Activated CD4-positive, alpha-beta T cell treated with anti-CD3 and anti-CD28 coated beads, Interleukin-2, amount 50 U/mL, for 1 hour (primary cell): ENCODE measurements around the gene PEX19.
A peak's percentile ranks its signal among the peaks of the same experiment; 100 is the strongest.
"Not testable (repeated sequence)": the region's sequence is repeated elsewhere in the genome, so short reads cannot be mapped to it uniquely, and the experiment has no call there.

Experiments
- DNase-seq: peaks from one replicate; pipeline ENCODE4 v3.0.0-alpha.2; 2020

PEX19 gene

GRCh38 chr1:160284782-160285344 is at the start of gene PEX19:
Gene PEX19, minus strand, starts transcription at chr1:160285133. Its CDS starts 9 bp downstream, at chr1:160285124.
- peak; percentile 91 for DNase-seq

GRCh38 chr1:160332516-160332915 is 47.6 kb upstream of the PEX19 start:
- no peak for DNase-seq

GRCh38 chr1:160330119-160330518 is 45.2 kb upstream of the PEX19 start:
- DNase-seq = no peak

GRCh38 chr1:160328184-160328583 is 43.3 kb upstream of the PEX19 start:
- DNase-seq = no peak

GRCh38 chr1:160326418-160326817 is 41.5 kb upstream of the PEX19 start:
- no peak for DNase-seq

GRCh38 chr1:160325252-160325651 is 40.3 kb upstream of the PEX19 start:
- DNase-seq = no peak

- DNase-seq = no peak
These were observed 37.9 kb upstream of the PEX19 start for GRCh38 chr1:160322831-160323230.

- no peak for DNase-seq
These were observed 30.4 kb upstream of the PEX19 start for GRCh38 chr1:160315359-160315758.

GRCh38 chr1:160309571-160309970 is 24.6 kb upstream of the PEX19 start:
- no peak for DNase-seq

GRCh38 chr1:160309185-160309557 is 24.2 kb upstream of the PEX19 start:
- DNase-seq = no peak

GRCh38 chr1:160308451-160309184 is 23.7 kb upstream of the PEX19 start:
- DNase-seq = no peak

- no peak for DNase-seq
These were observed 22.3 kb upstream of the PEX19 start for GRCh38 chr1:160307118-160307791.

- no peak for DNase-seq
These were observed 15.2 kb upstream of the PEX19 start for GRCh38 chr1:160300173-160300572.

GRCh38 chr1:160296036-160296435 is 11.1 kb upstream of the PEX19 start:
- no peak for DNase-seq

GRCh38 chr1:160293020-160293968 is 8.4 kb upstream of the PEX19 start:
- DNase-seq = no peak

- DNase-seq = peak; percentile 59
These were observed 6.6 kb upstream of the PEX19 start for GRCh38 chr1:160291248-160292220.

GRCh38 chr1:160287769-160288168 is 2.8 kb upstream of the PEX19 start:
- not testable (repeated sequence) for DNase-seq

GRCh38 chr1:160285506-160285905 is 573 bp upstream of the PEX19 start:
- DNase-seq = no peak

- no peak for DNase-seq
These were observed 632 bp downstream of the PEX19 start for GRCh38 chr1:160284220-160284781.

GRCh38 chr1:160282807-160283206 is 2.1 kb downstream of the PEX19 start:
- DNase-seq = no peak

GRCh38 chr1:160277987-160278386 is 6.9 kb downstream of the PEX19 start:
- no peak for DNase-seq
